NB4 (cell line): ENCODE measurements around the gene ARHGAP29.

ENCODE experiments used
- DNase-seq: peaks from one replicate; pipeline ENCODE4 v3.0.0; 2010; ENCODE audit warnings: low read depth
- H3K4me3 ChIP-seq: one replicate; pipeline ENCODE4 v1.5.1; 2011; ENCODE audit warnings: mild to moderate bottlenecking, low read depth, low read length, moderate library complexity
- CTCF ChIP-seq: IDR thresholded peaks from one replicate; pipeline ENCODE4 v1.5.1; 2012; ENCODE audit warnings: low read depth, low read length
- MAX ChIP-seq: IDR thresholded peaks from 2 replicates; pipeline ENCODE4 v1.6.1; 2011; ENCODE audit warnings: low read depth, low read length
- MYC ChIP-seq: IDR thresholded peaks from 2 replicates; pipeline ENCODE4 v1.6.1; 2011; ENCODE audit warnings: low read depth, low read length
- POLR2A ChIP-seq: IDR thresholded peaks from 2 replicates; pipeline ENCODE4 v1.6.1; 2011; ENCODE audit warnings: mild to moderate bottlenecking; ENCODE audit not compliant: insufficient read length; ENCODE audit errors: extremely low read depth

Gene ARHGAP29

DNA sequence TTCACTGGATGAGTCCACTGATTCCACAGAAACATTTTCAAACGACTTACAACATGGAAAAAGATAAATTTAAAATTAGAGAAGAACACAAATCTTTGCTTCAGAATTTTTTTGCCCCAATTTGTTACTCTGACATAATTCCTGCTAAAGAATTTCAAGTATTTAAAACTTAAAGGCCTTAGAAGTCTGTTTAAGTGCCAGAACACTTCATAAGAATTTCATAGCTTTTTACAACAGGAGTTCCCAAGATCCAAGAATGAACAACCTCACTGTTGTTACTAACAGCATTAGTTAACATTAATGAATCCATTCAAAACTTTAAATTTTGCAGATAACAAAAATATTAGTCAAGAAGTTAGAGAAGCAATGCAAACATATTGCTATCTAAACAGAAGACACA, 31.7 kb downstream of the ARHGAP29 start:
- DNase-seq, result no peak
- no peak for TF ChIP-seq MYC
- no peak for TF ChIP-seq POLR2A
- TF ChIP-seq MAX, result no peak
- TF ChIP-seq CTCF, result no peak
- H3K4me3 ChIP-seq, result no peak overlapping the region

DNA sequence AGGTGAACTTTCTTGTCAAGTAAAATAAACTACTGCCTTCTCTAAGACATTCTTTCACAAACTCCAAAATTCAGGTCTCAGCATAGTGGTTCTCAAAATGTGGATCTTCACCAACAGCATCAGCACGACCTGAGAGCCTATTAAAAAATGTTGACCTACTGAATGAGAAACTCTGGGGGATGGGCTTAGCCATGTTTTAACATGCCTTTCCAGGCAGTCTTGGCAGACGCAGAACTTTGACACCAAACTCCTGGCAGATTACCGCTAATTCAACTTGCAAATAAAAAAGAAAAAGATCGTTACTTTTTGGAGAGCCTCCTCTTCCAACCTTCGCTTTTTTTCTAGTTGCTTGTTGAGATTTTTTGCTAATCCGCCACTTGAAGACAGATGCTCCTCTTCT, 35.1 kb downstream of the ARHGAP29 start:
- no peak for DNase-seq
- TF ChIP-seq CTCF (no peak), MAX (no peak), MYC (no peak), POLR2A (no peak)

GRCh38 chr1:94199398-94199797, 38.0 kb downstream of the ARHGAP29 start:
- no peak for DNase-seq
- no peak overlapping the region for H3K4me3 ChIP-seq
- TF ChIP-seq POLR2A (no peak), MAX (no peak), CTCF (no peak), MYC (no peak)

More for the DNA sequence above, 35.1 kb downstream of the ARHGAP29 start:
- H3K4me3 ChIP-seq, result no peak overlapping the region

DNA sequence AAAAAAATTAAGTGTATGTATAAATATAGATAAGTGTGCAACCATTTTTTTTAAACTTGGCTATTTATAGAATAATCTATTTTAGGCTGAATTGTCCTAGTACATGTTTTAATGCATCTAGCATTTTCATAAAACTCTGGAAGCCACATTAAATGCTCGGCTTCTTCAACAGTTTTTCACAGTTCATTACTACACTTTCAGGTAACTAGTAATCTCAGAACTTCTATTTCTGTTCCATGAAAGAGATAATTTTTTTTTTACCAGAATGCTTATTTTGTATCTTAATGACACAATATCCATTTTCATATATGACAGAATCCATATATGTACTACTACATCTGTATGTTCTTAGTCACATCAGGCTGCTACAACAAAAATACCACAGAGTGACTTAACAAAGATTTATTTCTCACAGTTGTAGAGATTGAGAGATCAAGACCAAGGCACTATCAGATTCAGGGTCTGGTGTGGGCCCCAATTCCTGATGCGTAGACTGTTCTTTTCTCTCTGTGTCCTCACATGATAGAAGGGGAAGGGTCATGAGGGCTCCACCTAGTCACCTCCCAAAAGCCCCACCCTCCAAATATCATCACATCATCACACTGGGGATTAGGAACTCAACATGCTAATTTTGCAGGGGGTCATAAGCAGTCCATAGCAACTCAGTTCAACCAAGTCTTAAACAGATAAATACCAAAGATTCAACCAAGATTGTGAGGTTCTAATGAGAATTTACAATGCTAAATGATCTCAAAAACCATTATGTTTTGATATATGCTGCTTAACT, 43.1 kb downstream of the ARHGAP29 start:
- no peak for DNase-seq
- H3K4me3 ChIP-seq, result no peak overlapping the region
- TF ChIP-seq POLR2A, result no peak
- no peak for TF ChIP-seq MAX
- TF ChIP-seq CTCF, result no peak
- no peak for TF ChIP-seq MYC

GRCh38 chr1:94193128-94193527, 44.3 kb downstream of the ARHGAP29 start:
- TF ChIP-seq CTCF, result no peak
- no peak for TF ChIP-seq MAX
- TF ChIP-seq POLR2A, result no peak
- no peak for TF ChIP-seq MYC
- DNase-seq, result no peak
- H3K4me3 ChIP-seq, result no peak overlapping the region
